ENCODE data around the gene PILRA.
A peak's percentile ranks its signal among the peaks of the same experiment; 100 is the strongest.
"Not testable (repeated sequence)": the region's sequence is repeated elsewhere in the genome, so short reads cannot be mapped to it uniquely, and the experiment has no call there.

PILRA gene

DNA sequence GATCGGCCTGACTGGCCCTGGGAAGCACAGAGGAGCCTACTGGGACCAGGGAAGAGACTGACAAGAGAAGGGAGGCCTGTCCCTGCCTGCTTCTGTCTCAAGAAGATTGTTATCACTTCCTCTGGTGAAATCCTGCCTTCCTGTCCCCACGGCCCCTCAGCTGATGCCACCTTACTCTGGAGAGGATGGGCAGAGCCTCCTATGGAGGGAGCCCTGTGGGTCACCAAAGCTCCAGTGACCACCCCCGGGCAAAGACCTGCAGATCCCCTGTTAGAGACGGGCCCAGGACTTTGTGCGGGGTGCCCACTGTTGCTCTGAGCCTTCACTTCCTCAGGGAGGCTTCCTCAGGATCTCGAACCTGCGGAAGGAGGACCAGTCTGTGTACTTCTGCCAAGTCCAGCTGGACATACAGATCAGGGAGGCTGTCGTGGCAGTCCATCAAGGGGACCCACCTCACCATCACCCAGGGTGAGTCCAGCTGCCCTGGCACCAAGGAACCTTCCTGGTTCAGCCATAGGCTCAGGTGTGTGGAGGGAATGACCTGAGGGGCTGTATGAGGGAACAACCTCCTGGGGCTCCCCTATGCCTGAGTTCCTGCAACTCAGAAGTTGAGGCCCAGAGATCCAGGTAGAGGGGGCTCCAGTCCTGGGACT, 16.7 kb upstream of the PILRA start:
- no peak for FAIRE-seq
- DNase-seq (ENCODE audit: extremely low spot score, insufficient read length, low read depth), result no peak

DNA sequence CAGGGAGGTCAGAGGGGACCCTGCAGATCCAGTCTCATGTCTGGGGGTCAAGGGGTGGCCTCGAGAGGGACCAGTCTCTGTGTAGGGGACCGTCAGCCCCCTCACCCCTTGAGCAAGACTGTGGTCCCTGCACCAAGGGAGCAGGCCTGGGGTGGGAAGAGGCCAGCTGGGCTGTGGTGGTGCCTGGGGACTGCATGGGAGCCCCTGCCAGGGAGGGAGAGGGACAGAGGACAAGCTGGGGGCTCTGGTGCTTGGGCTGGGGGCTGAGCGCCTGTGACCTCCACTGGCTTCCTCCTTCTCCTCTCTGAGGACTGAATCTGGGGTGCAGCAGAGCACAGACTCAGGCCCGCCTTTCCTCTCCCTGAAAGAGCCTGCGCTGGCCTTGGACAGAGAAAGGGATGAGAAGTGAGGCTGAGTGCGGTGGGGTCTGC, 16.1 kb upstream of the PILRA start:
- DNase-seq (ENCODE audit: extremely low spot score, insufficient read length, low read depth) (no peak), FAIRE-seq (no peak)

DNA sequence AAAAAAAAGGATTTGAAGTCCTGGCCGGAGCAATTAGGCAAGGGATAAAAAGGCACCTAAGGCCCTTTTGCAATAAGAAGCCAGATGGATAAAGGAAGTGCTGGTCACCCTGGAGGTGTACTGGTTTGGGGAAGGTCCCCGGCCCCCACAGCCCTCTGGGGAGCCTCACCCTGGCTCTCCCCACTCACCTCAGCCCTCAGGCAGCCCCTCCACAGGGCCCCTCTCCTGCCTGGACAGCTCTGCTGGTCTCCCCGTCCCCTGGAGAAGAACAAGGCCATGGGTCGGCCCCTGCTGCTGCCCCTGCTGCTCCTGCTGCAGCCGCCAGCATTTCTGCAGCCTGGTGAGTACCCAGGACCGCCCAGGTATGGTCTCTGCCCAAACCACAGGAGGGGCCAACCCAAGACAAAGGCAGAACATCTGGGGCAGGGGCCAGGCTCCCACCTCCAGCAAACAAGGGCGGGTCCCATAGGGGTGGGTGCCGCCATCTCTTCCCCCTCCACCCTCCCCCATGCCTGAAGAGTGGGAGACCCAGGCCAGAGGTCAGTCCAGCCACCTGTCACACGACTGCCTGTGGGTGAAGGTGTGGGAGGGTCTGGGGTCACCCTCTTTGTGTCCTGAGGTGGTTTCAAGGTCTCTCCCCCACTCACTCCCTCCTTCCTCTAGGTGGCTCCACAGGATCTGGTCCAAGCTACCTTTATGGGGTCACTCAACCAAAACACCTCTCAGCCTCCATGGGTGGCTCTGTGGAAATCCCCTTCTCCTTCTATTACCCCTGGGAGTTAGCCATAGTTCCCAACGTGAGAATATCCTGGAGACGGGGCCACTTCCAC, 15.0 kb upstream of the PILRA start, which contains the start of gene PILRB:
Gene PILRB (plus strand): TSS at position 91 of the 830 bp plus-strand sequence. CDS start 186 bp downstream, at position 277.
- FAIRE-seq (peak; percentile 98), DNase-seq (ENCODE audit: extremely low spot score, insufficient read length, low read depth) (no peak)

DNA sequence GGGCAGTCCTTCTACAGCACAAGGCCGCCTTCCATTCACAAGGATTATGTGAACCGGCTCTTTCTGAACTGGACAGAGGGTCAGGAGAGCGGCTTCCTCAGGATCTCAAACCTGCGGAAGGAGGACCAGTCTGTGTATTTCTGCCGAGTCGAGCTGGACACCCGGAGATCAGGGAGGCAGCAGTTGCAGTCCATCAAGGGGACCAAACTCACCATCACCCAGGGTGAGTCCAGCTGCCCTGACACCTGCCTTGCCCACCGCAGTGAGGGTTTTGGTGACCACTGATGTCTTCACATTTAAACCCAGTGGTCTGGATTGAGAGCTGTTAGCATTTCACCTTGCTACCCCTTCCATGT, 14.5 kb upstream of the PILRA start:
- no peak for DNase-seq (ENCODE audit: extremely low spot score, insufficient read length, low read depth)
- FAIRE-seq, result no peak

DNA sequence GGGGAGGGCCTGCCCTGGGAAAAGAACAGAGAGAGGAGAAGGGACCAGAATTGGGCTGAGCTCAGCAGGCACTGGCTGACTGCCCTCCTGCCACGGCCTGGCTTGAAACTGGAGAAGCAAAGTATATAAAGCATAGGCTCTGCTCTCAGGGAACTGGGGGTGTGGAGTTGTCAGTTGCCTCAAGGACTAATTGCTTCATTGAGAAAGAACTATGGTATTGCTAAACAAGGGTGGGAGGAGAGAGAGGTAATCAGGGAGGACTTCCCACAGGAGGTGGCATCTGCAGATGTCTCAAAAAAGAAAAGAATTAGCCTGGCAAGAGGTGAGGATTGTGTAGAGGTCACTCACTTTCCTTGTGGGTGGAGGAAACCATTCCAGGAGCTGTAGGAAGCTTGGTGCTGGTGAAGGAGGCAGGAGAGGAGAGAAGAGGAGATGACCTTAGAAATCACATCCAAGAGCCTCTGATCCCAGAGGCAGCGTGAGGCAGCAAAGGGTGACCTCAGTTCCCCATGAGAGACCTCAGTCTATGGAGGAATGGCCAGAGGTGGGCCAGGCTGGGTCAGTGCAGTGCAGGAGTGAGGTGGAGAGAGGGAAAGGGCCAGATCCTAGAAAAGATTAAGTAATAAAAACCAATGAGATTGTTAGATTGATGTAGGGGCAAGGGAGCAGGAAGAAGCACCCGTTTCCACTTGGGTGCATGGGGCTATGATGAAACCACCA, 13.0 kb upstream of the PILRA start:
- no peak for DNase-seq (ENCODE audit: extremely low spot score, insufficient read length, low read depth)
- FAIRE-seq, result no peak

DNA sequence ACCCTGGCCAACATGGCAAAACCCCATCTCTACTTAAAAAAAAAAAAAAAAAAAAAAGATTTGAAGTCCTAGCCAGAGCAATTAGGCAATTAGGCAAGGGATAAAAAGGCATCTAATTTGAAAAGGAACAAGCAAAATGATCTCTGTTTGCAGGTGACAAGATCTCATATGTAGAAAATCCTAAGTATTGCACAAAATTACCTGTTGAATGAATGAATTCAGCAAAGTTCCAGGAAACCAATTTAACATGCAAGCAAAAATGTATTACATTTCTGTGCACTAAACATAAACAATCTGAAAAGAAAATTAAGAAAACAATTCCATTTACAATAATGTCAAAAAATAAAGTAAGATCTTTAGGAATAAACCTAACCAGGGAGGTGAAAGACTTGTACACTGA, 10.2 kb upstream of the PILRA start:
- no peak for FAIRE-seq
- DNase-seq (ENCODE audit: extremely low spot score, insufficient read length, low read depth), result no peak

DNA sequence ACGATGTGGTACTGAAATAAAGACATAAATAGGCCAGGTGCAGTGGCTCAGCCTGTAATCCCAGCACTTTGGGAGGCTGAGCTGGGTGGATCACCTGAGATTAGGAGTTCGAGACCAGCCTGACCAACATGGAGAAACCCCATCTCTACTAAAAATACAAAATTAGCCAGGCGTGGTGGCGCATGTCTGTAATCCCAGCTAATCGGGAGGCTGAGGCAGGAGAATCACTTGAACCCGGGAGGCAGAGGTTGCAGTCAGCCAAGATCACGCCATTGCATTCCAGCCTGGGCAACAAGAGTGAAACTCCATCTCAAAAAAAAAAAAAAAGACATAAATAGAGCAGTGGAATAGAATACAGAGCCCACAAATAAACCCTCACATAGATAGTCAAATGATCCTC, 9.5 kb upstream of the PILRA start:
- not testable (repeated sequence) for DNase-seq (ENCODE audit: extremely low spot score, insufficient read length, low read depth); FAIRE-seq

DNA sequence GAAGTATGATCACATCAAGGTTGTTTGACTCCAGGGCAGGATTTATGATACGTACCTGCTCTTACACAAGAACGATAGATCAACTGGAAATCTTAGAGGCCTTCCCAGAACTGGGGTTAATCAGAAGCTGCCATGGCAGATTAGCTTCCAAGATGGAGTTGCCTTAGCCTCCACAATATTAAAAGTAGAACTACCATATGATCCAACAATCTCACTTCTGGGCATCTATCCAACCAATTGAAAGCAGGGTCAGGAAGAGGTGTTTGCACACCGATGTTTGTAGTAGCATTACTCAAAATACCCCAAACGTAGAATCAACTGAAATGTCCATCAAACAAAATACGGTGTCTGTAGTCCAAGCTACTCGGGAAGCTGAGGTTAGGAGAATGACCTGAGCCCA, 8.8 kb upstream of the PILRA start:
- DNase-seq (ENCODE audit: extremely low spot score, insufficient read length, low read depth) (no peak), FAIRE-seq (no peak)

DNA sequence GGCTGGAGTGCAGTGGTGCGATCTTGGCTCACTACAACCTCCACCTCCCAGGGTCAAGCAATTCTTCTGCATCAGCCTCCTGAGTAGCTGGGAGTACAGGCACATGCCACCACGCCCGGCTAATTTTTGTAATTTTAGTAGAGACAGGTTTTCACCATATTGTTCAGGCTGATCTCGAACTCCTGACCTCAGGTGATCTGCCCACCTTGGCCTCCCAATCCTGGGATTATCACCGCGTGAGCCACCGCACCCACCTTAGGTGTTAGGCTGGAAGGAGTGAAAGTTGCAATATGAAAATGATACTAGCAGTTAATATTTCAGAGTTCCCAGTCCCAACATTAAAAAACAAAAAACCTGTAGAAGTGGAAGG, 7.3 kb upstream of the PILRA start:
- not testable (repeated sequence) for FAIRE-seq

DNA sequence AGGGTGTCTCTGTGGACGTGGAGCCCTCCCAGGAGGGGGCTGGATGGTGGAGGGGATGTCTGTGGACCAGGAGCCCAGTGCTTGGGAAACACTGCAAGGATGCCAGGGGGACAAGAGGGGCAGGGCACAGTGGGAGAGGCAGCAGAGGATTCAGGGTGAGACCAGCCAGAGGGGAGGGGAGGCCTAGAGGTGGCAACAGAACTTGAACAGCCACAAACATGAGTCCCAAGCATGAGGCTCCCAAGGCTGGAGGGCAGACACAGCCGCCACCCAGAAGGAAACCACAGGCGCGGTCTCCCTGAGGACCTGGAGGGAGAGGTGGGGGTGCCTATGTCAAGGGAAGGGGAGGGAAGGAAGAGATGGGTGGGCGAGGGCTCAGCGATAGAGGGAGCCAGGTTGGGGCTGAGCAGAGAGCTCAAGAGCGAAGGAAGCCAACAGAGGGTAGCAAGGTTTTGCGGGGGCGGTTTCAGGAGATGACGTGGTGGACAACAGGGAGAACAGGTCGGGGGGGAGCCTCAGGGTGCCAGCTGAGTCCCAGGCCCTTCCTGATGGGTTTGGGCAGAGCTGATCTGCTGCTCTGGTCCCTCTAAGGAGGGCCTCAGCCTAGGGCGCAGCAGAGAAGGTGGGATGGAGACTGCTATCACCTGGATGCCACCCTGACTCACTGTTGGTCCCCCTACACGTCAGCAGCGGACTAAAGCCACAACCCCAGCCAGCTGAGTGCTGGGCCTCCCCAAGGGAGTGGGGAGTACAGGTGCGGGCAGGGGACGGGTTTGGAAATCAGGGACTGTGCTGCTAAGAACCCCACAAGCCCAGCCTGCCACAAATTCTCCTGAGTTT, 6.7 kb upstream of the PILRA start:
- FAIRE-seq (peak; percentile 52), DNase-seq (ENCODE audit: extremely low spot score, insufficient read length, low read depth) (no peak)

More for the DNA sequence above, 7.3 kb upstream of the PILRA start:
- DNase-seq (ENCODE audit: extremely low spot score, insufficient read length, low read depth), result not testable (repeated sequence)

DNA sequence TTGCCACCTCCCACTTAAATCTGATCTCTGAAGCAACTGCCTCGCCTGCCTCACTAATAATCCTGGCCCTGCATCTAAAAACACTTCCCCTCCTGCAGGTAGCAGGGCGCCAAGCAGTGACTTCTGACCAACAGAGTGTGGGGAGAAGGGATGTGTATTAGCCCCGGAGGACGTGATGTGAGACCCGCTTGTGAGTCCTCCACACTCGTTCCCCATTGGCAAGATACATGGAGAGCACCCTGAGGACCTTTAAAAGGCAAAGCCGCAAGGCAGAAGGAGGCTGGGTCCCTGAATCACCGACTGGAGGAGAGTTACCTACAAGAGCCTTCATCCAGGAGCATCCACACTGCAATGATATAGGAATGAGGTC, 6.1 kb upstream of the PILRA start:
- FAIRE-seq, result no peak
- no peak for DNase-seq (ENCODE audit: extremely low spot score, insufficient read length, low read depth)

DNA sequence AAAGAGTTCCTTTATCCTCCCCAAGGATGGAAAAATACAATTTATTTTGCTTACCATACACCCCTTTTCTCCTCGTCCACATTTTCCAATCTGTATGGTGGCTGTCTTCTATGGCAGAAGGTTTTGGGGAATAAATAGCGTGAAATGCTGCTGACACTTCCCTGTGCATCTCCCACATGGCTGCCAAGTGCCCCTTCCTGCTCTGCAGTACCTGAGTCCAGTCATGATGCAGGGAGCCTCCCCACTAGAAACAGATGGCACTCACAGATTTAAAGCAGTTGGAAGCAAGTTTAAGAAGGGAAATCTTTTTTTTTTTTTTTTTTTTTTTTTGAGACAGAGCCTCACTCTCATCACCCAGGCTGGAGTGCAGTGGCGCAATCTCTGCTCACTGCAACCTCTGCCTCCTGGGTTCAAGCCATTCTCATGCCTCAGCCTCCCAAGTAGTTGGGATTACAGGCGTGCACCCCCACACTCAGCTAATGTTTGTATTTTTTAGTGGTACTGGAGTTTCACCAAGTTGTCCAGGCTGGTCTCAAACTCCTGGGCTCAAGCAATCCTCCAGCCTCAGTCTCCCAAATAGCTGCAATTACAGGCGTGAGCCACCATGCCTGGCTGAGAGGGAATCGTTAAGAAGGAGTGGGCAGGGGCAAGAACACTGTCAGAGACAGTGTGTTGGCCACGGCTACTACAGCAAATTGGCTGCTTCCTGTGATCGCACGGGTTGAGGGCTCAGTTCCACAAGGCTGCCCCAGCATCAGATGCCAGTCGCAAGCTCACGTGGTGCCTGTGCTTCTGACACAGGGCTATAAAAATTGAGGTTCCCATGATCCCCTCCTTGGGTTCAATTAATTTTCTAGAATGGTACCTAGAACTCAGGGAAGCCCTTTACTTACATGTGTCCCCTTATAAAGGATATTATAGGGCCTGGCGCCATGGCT, 5.3 kb upstream of the PILRA start:
- DNase-seq (ENCODE audit: extremely low spot score, insufficient read length, low read depth) (no peak), FAIRE-seq (peak; percentile 59)

DNA sequence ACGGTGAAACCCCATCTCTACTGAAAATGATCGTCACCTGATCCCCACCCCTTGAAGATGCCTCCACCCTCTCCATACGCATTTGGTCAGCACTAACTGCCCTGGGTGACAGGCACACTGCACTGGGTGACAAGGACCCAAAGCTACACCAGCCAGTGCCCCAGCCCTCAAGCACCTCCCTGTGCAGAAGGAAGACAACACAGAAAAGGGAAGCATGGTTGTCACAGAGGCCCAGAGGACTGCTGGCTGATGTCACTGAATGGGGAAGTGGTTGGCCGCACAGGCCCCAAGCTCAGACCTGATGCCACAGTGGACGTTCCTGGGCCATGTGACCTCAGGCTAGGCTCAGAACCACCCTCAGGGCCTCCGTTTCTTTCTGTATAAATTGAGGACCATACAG, 4.2 kb upstream of the PILRA start:
- DNase-seq (ENCODE audit: extremely low spot score, insufficient read length, low read depth), result no peak

DNA sequence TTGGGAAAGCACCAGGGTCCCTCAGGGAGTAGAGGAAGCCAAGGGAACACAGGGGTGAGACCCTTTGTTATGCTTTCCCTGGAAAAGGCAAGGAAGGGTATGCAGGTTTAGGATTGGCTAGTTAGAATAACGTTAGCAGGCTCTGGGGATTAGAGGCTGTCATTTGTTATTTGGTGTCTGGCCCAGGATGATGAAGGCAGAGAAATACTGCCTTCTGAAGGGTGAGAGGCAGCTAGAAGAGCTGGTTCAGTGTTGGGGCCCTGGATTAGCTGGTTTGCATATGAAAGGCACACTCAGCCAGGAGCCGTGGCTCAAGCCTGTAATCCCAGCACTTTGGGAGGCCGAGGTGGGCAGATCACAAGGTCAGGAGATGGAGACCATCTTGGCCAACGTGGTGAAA, 3.0 kb upstream of the PILRA start:
- no peak for DNase-seq (ENCODE audit: extremely low spot score, insufficient read length, low read depth)

More for the DNA sequence above, 4.2 kb upstream of the PILRA start:
- FAIRE-seq, result peak; percentile 96

DNA sequence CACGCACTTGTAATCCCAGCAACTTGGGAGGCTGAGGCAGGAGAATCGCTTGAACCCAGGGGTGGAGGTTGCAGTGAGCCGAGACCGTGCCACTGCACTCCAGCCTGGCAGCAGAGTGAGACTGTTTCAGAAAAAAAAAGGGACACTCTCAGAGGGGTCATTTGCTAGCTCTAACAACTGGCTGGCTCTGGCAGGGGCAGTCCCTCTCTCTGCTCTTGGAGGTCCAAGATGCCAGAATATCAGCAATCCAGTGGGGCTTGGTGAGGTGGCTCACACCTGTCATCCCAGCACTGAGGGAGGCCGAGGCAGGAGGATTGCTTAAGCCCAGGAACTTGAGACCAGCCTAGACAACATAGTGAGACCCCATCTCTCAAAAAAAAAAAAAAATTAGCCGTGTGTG, 2.5 kb upstream of the PILRA start:
- FAIRE-seq, result no peak
- no peak for DNase-seq (ENCODE audit: extremely low spot score, insufficient read length, low read depth)

More for the DNA sequence above, 3.0 kb upstream of the PILRA start:
- FAIRE-seq, result no peak

DNA sequence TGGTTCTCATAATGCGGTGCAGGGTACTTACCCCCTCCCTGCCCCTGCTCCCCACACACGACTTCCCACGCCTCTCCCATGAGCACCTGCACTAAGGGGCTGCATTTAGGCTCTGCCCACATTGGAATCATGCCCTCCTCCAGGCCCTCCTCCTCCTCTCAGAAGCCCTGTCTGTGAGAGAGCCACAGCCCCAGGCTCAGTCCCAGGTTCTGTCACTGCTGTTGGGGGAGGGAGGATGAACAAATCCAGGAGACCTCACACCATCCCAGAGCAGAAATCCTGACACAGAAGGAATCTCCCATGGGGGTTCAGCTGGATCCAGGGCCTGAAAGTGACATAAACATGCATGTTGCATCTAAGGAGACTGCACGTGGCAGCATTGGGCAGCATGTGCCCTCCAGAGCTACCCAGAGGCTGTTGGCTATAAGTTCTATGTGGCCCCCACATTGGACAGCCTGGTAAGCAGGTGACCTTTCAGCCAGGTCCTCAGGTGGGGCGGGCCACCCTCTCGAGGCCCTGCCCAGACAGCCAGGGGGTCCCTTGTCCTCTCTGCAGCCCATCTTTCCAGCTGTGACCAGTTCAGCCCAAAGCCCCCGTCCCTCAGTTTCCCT, 1.6 kb upstream of the PILRA start:
- no peak for FAIRE-seq
- DNase-seq (ENCODE audit: extremely low spot score, insufficient read length, low read depth), result no peak

DNA sequence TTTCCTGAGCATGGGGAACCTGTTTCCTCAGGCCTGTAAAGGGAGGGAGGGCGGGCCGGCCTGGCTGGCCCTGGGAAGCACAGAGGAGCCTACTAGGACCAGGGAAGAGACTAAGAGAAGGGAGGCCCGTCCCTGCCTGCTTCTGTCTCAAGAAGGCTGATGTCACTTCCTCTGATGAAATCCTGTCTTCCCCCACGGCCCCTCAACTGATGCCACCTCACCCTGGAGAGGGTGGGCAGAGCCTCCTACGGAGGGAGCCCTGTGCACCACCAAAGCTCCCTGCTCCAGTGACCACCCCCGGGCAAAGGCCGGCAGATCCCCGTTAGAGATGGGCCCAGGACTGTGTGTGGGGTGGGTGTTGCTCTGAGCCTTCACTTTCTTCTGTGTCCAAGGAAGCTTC, 1.0 kb upstream of the PILRA start:
- DNase-seq (ENCODE audit: extremely low spot score, insufficient read length, low read depth) (no peak), FAIRE-seq (no peak)

DNA sequence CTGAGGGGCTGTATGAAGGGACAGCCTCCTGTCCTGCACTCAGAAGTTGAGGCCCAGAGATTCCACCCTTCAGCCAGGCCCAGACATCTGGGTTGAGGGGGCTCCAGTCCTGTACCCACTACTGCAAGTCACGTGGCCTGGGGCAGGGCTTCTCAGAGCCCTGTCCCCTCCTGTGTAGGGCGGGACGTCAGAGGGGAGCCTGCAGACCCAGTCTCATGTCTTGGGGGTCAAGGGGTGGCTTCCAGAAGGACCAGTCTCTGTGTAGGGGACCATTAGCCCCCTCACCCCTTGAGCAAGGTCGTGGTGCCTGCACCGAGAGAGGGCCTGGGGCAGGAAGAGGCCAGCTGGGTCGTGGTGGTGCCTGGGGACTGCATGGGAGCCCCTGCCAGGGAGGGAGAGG, 593 bp upstream of the PILRA start:
- FAIRE-seq (no peak), DNase-seq (ENCODE audit: extremely low spot score, insufficient read length, low read depth) (no peak)
